Suprapubic skin (tissue), 4 donors: Measurements from ENCODE around the gene LRFN4. TPM values are rescaled to one million over a fixed set of nuclear protein-coding genes. Genes with fewer than 3 reads are reported as not detected.

ENCODE experiments used
- DNase-seq, 2 donors: peaks; one replicate each; pipeline ENCODE4 v3.0.0-alpha.2; 2019; ENCODE audit warnings: low spot score in 2 of 2
- H3K27ac ChIP-seq: fragments of 200-600 bp; sonication (generic); one replicate; pipeline ENCODE4 v1.5.1; 2019
- H3K27me3 ChIP-seq: fragments of 200-600 bp; sonication (generic); one replicate; pipeline ENCODE4 v1.5.1; 2019
- H3K36me3 ChIP-seq: fragments of 200-600 bp; sonication (generic); one replicate; pipeline ENCODE4 v1.5.1; 2019
- H3K4me1 ChIP-seq: fragments of 200-600 bp; sonication (generic); one replicate; pipeline ENCODE4 v1.5.1; 2019
- H3K4me3 ChIP-seq: fragments of 200-600 bp; sonication (generic); one replicate; pipeline ENCODE4 v1.5.1; 2019; ENCODE audit warnings: mild to moderate bottlenecking
- H3K9me3 ChIP-seq: fragments of 200-600 bp; sonication (generic); one replicate; pipeline ENCODE4 v1.5.1; 2019
- EP300 ChIP-seq: sonication (generic); formaldehyde crosslinking; IDR thresholded peaks from one replicate; pipeline ENCODE4 v1.6.1; 2017; ENCODE audit warnings: antibody characterized with exemption
- POLR2A ChIP-seq, 2 donors: fragments of 450-650 bp; IDR thresholded peaks; one replicate each; pipeline ENCODE4 v1.6.1; 2017; ENCODE audit warnings: antibody characterized with exemption in 2 of 2, mild to moderate bottlenecking in 2 of 2, moderate library complexity in 2 of 2
- POLR2AphosphoS5 ChIP-seq, 3 donors: sonication (generic); formaldehyde crosslinking; IDR thresholded peaks; one replicate each; pipeline ENCODE4 v1.6.1; 2017; ENCODE audit warnings: antibody characterized with exemption in 3 of 3
- WGBS: methylation state at CpG from one replicate; pipeline ENCODE4 v1.1.5; 2018; 5-methylcytosine and 5-hydroxymethylcytosine counted together
- total RNA-seq, 4 donors: library from RNA; depleted of rRNA; stranded (reverse); fragments of >200 nt; gene quantifications; one replicate each; pipeline ENCODE4 v1.1.0, GENCODE V29; 2016
- TF ChIP-seq, protein P1 (sequence below), 2 donors: fragments of 200-600 bp in 1 of 2; fragments of 450-650 bp in 1 of 2; sonication (generic) in 1 of 2; IDR thresholded peaks; one replicate each; pipeline ENCODE4 v1.5.1; 2016 to 2019; ENCODE audit warnings: antibody characterized with exemption in 2 of 2, mild to moderate bottlenecking in 1 of 2, moderate library complexity in 1 of 2

LRFN4 gene
- total RNA-seq, 4 donors from 2014 or later = 6.0 to 8.5 (median 8.3) TPM

DNA sequence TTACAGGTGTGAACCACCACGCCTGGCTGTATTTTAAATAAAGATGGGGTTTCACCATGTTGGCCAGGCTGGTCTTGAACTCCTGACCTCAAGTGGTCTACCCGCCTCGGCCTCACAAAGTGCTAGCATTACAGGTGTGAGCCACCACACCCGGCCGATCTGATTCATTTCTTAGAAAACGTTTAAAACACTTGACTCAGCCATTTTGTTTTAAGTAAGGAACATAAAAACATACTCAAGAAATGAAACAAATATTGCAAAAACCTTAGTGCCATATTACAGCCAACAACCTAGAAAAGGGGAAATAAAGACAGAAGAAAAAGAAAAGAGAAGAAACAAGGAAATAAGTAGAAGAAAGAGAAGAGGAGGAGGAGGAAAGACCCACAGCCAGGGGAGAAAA, 17.4 kb downstream of the LRFN4 start:
- Histone ChIP-seq H3K27me3 (no peaks in the 10 kb centered on the region), H3K4me3 (no peak overlapping the region), H3K9me3 (no peaks in the 10 kb centered on the region), H3K36me3 (peaks cover 11% of the 10 kb centered on the region), H3K27ac (no peak overlapping the region), H3K4me1 (peaks cover 15% of the 10 kb centered on the region)
- no peak for DNase-seq
- 83% methylated on average over 6 of the region's 6 CpGs for WGBS
- TF ChIP-seq POLR2A (IDR thresholded peaks at IDR 0.05) (no peak), EP300 (no peak), POLR2AphosphoS5 (IDR thresholded peaks at IDR 0.05) (no peak)
- TF ChIP-seq, protein P1, sequence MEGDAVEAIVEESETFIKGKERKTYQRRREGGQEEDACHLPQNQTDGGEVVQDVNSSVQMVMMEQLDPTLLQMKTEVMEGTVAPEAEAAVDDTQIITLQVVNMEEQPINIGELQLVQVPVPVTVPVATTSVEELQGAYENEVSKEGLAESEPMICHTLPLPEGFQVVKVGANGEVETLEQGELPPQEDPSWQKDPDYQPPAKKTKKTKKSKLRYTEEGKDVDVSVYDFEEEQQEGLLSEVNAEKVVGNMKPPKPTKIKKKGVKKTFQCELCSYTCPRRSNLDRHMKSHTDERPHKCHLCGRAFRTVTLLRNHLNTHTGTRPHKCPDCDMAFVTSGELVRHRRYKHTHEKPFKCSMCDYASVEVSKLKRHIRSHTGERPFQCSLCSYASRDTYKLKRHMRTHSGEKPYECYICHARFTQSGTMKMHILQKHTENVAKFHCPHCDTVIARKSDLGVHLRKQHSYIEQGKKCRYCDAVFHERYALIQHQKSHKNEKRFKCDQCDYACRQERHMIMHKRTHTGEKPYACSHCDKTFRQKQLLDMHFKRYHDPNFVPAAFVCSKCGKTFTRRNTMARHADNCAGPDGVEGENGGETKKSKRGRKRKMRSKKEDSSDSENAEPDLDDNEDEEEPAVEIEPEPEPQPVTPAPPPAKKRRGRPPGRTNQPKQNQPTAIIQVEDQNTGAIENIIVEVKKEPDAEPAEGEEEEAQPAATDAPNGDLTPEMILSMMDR (IDR thresholded peaks at IDR 0.05) = no peak

DNA sequence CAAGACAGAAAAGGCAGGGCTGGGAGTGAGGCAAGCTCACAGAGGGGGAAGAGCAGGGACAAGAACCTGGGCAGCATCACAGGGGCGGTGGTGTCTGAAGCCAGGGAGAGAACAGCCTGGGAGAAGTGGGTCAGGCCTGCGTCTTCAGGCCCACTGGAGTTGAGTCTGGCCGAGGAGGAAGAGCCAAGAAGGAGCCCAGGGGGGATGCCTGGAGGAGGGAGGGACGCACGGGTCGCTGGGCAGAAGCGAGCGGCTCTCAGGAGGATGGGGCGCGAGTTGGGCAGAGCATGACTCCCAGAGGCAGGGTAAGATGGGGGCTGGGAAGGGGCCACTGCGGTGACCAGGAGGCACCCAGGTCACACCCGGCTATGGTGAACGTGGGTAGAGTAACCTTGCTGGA, 18.5 kb downstream of the LRFN4 start:
- no peak for DNase-seq
- H3K27me3 ChIP-seq = no peaks in the 10 kb centered on the region
- no peaks in the 10 kb centered on the region for H3K9me3 ChIP-seq
- H3K4me1 ChIP-seq = peaks cover 21% of the 10 kb centered on the region
- WGBS = 88% methylated on average over 13 of the region's 13 CpGs
- peaks cover 10% of the 10 kb centered on the region for H3K36me3 ChIP-seq
- no peak overlapping the region for H3K27ac ChIP-seq
- TF ChIP-seq POLR2A (IDR thresholded peaks at IDR 0.05) (no peak), EP300 (no peak), POLR2AphosphoS5 (IDR thresholded peaks at IDR 0.05) (no peak)
- TF ChIP-seq, protein P1 (IDR thresholded peaks at IDR 0.05) = no peak
- H3K4me3 ChIP-seq = no peak overlapping the region

- no peak for TF ChIP-seq EP300
- TF ChIP-seq, protein P1 (IDR thresholded peaks at IDR 0.05) = no peak
- 71% methylated on average over 9 of the region's 9 CpGs for WGBS
- Histone ChIP-seq H3K27ac (no peak overlapping the region), H3K4me1 (peaks cover 44% of the 10 kb centered on the region), H3K9me3 (no peaks in the 10 kb centered on the region), H3K4me3 (no peak overlapping the region), H3K27me3 (no peaks in the 10 kb centered on the region), H3K36me3 (no peaks in the 10 kb centered on the region)
- no peak for DNase-seq
These were observed 20.9 kb downstream of the LRFN4 start for GRCh38 chr11:66877588-66878385.

GRCh38 chr11:66878474-66878873, 21.6 kb downstream of the LRFN4 start:
- peaks cover 51% of the 10 kb centered on the region for H3K4me1 ChIP-seq
- 40% methylated on average over 9 of the region's 12 CpGs for WGBS
- no peaks in the 10 kb centered on the region for H3K36me3 ChIP-seq
- no peak overlapping the region for H3K4me3 ChIP-seq
- H3K27me3 ChIP-seq = no peaks in the 10 kb centered on the region
- no peak for DNase-seq
- TF ChIP-seq EP300 = no peak
- TF ChIP-seq POLR2AphosphoS5 (IDR thresholded peaks at IDR 0.05) = no peak
- no peak for TF ChIP-seq POLR2A (IDR thresholded peaks at IDR 0.05)
- TF ChIP-seq, protein P1 (IDR thresholded peaks at IDR 0.05) = no peak
- no peak overlapping the region for H3K27ac ChIP-seq
- no peaks in the 10 kb centered on the region for H3K9me3 ChIP-seq

DNA sequence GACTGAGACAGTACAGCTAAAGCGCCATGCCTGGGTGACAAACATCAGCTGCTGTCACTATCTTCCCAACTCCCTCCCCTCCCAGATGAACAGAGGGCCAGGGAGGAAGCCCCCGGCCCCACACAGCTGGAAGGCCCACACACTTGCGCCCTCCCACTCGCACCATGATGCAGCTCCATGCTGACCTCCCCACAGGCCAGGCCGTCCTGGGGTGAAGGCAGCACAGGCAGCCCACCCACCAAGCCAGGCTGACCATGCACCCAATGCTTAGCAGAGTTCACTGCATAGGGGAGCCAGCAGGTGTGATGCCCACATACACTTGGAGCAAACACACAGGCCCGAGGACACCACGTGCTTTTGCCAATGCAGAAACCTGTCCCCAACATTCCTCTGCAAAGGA, 22.1 kb downstream of the LRFN4 start:
- Histone ChIP-seq H3K36me3 (no peaks in the 10 kb centered on the region), H3K27me3 (no peaks in the 10 kb centered on the region), H3K4me3 (no peak overlapping the region), H3K27ac (no peak overlapping the region), H3K9me3 (no peaks in the 10 kb centered on the region), H3K4me1 (peaks cover 52% of the 10 kb centered on the region)
- DNase-seq = no peak
- TF ChIP-seq POLR2A (IDR thresholded peaks at IDR 0.05) (no peak), POLR2AphosphoS5 (IDR thresholded peaks at IDR 0.05) (no peak), EP300 (no peak)
- TF ChIP-seq, protein P1 (IDR thresholded peaks at IDR 0.05) = no peak
- 93% methylated on average over 5 of the region's 7 CpGs for WGBS
